Measurements from ENCODE around the gene ZNF804A.

ZNF804A gene

DNA sequence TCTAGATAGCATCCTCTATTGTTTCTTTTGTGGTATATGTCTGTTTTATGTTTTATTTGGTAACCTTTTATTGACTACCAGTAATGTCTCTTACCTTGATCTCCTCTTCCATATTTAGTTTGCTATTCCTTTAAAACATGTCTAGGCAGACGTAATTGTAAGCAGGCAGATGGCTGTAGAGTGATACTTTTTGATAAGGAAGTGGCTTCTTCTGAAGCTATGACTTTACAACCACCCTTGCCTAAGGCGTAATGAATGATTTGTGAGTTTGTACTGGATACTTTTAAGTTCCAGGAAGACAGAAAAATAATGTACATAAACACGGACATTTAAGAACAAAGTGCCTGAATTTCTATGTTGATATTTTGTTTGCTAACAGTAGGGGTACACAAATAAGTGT is 85.6 kb downstream of the ZNF804A start:
- H3K4me3 ChIP-seq (replicated peaks; ENCODE audit: low read depth, low read length) = no peak overlapping the region
- TF ChIP-seq, protein P1, sequence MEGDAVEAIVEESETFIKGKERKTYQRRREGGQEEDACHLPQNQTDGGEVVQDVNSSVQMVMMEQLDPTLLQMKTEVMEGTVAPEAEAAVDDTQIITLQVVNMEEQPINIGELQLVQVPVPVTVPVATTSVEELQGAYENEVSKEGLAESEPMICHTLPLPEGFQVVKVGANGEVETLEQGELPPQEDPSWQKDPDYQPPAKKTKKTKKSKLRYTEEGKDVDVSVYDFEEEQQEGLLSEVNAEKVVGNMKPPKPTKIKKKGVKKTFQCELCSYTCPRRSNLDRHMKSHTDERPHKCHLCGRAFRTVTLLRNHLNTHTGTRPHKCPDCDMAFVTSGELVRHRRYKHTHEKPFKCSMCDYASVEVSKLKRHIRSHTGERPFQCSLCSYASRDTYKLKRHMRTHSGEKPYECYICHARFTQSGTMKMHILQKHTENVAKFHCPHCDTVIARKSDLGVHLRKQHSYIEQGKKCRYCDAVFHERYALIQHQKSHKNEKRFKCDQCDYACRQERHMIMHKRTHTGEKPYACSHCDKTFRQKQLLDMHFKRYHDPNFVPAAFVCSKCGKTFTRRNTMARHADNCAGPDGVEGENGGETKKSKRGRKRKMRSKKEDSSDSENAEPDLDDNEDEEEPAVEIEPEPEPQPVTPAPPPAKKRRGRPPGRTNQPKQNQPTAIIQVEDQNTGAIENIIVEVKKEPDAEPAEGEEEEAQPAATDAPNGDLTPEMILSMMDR (IDR thresholded peaks at IDR 0.05; ENCODE audit: low read depth, low read length, missing control alignments) = no peak
- DNase-seq (ENCODE audit: extremely low read depth, low read depth) = no peak

DNA sequence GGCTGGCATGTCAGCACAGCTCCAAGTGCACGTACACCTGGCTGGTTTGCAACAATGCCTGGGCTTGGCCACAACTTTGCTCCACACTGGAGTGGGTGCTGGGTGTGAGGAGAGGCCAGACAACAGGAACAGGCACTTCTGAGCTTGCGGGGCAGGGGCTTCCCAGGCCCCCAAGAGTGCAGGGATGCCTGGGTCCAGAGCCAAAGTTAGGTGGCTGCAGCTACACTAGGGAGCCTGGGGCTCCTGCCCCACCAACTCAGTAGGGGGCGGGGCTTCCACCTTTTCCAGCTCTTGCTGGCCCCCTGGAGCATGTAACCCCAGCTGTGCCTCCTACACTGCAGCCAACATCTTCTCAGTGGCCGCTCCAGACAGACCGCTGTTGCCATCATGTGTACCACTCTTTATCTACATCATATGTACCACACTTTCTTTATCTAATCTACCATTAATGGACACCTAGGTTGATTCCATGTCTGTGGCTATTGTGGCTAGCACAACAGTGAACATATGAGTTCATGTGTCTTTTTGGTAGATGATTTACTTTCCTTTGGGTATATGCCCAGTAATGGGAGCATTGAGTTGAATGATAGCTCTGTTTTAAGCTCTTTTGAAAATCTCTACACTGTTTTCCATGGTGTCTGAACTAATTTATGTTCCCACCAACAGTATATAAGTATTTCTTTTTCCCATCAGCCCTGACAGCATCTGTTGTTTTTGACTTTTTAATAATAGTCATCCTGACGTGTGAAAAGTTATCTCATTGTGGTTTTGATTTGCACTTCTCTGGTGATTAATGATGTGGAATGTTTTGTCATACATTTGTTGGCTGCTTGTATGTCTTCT is 87.9 kb downstream of the ZNF804A start:
- H3K4me3 ChIP-seq (replicated peaks; ENCODE audit: low read depth, low read length) = no peak overlapping the region
- TF ChIP-seq, protein P1 (IDR thresholded peaks at IDR 0.05; ENCODE audit: low read depth, low read length, missing control alignments) = no peak
- DNase-seq (ENCODE audit: extremely low read depth, low read depth) = no peak

DNA sequence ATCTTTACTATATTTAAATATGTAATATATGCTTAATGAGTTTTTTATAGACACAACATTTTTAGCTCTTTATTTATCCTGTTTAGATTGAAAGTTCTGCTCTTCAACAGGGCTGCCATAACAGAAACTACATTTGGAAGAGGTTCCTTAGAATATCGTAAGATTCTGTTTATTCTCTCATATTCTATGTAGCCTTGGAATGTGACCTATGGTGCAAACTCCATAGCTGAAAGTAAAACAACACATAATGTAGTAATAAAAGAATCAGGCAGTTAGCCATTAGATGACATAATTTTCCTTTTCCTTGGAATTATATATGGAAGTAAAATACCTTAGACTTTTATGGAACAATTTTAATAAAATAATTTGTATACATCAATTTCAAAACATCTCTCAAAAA is 91.3 kb downstream of the ZNF804A start:
- no peak for DNase-seq (ENCODE audit: extremely low read depth, low read depth)
- TF ChIP-seq, protein P1 (IDR thresholded peaks at IDR 0.05; ENCODE audit: low read depth, low read length, missing control alignments) = no peak
- H3K4me3 ChIP-seq (replicated peaks; ENCODE audit: low read depth, low read length) = no peak overlapping the region

DNA sequence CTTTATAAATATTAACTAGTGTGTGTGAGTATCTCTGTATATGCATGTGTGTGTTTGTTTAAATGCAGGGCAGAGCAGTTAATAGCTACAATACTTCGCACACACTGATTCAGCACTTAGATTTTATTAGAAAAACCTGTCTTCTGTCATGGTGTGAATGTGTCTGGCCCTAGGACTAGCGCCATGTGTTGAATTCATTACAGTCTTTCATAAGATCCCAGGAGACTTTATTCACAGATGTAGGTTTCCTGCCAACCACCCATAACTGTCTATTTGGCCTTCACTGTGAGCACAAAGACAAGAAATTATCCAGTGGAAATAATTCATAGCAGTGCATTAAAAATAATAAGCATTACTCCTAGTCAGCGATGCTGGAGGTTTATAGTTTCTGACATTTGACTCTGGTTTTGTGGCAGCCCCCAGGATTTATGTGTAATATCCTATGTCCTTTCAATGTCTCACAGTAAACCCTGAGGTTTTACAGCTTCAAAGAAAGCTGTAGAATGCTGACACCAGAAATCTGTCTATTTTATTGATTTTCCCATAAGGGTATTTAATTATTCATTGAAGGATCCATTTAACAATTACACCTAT is 93.9 kb downstream of the ZNF804A start:
- no peak for DNase-seq (ENCODE audit: extremely low read depth, low read depth)
- TF ChIP-seq, protein P1 (IDR thresholded peaks at IDR 0.05; ENCODE audit: low read depth, low read length, missing control alignments) = no peak
- no peak overlapping the region for H3K4me3 ChIP-seq (replicated peaks; ENCODE audit: low read depth, low read length)

DNA sequence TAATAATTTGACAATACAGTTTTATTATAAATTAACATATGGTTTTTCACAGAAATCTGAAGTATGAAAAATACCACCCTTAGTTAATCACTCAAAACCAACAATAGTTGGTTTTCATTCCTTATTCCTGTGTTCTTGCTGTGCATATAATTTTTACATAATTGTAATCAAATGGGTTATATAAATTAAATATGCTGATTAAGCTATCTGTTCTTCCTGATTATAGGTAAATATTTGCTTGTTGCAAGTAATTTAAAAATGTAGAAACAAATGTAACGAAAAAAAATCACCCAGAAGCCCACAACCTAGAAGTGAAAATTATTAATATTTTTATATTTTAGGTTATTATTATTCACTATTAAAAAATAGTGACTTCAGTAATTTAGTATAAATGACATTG is 98.3 kb downstream of the ZNF804A start:
- TF ChIP-seq, protein P1 (IDR thresholded peaks at IDR 0.05; ENCODE audit: low read depth, low read length, missing control alignments) = no peak
- no peak overlapping the region for H3K4me3 ChIP-seq (replicated peaks; ENCODE audit: low read depth, low read length)
- no peak for DNase-seq (ENCODE audit: extremely low read depth, low read depth)

DNA sequence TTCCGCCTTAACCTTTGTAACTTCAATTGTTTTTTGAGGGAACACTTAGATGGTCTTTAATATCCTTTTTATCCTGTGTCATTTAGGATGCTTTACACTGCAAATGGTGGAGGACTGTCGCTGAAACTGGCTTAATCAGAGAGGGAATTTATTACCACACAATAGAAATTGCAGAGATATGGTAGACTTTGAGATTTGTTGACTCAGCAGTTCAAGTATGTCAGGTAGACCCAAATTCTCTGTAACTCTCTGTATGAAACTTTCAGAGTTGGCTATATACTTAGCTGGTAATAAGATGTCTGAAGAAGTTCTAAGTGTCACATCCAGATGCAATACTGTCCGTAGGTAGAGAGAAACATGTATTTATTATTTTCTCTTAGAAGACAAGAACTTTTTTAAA is 100.1 kb downstream of the ZNF804A start:
- H3K4me3 ChIP-seq (replicated peaks; ENCODE audit: low read depth, low read length) = no peak overlapping the region
- DNase-seq (ENCODE audit: extremely low read depth, low read depth) = no peak
- TF ChIP-seq, protein P1 (IDR thresholded peaks at IDR 0.05; ENCODE audit: low read depth, low read length, missing control alignments) = no peak
